K562 (cell line): Measurements from ENCODE around the gene KCP. TPM values are rescaled to one million over a fixed set of nuclear protein-coding genes. Genes with fewer than 3 reads are reported as not detected.

Source experiments
- ARID3B ChIP-seq: fragments of 250-450 bp; sonication (Bioruptor Pico); IDR thresholded peaks from 2 replicates; pipeline ENCODE4 v1.4.0; 2020; ENCODE audit warnings: borderline replicate concordance
- ARID4B ChIP-seq: sonication (generic); formaldehyde crosslinking; IDR thresholded peaks from 2 replicates; pipeline ENCODE4 v1.8.0; 2022; ENCODE audit warnings: mild to moderate bottlenecking, missing genetic modification reagents
- CAMTA2 ChIP-seq: fragments of 250-450 bp; sonication (Bioruptor Pico); conservative IDR thresholded peaks from 2 replicates; pipeline ENCODE4 v1.5.1; 2022
- CBFA2T2 ChIP-seq: fragments of 450-650 bp; conservative IDR thresholded peaks from 2 replicates; pipeline ENCODE4 v1.6.1; 2017; ENCODE audit warnings: mild to moderate bottlenecking
- CHAMP1 ChIP-seq: fragments of 450-650 bp; IDR thresholded peaks from 2 replicates; pipeline ENCODE4 v1.6.1; 2016; ENCODE audit warnings: mild to moderate bottlenecking
- THRB ChIP-seq: fragments of 450-650 bp; formaldehyde crosslinking; conservative IDR thresholded peaks from 2 replicates; pipeline ENCODE4 v1.4.0; 2022; ENCODE audit warnings: mild to moderate bottlenecking, missing genetic modification characterization
- ZBTB5 ChIP-seq: fragments of 450-650 bp; IDR thresholded peaks from 2 replicates; pipeline ENCODE4 v1.6.1; 2017; ENCODE audit warnings: antibody characterized with exemption
- ZNF277 ChIP-seq: fragments of 250-450 bp; sonication (Bioruptor Pico); IDR thresholded peaks from 2 replicates; pipeline ENCODE4 v1.8.0; 2022; ENCODE audit warnings: inconsistent platforms, mild to moderate bottlenecking, moderate library complexity, borderline replicate concordance
- ZNF551 ChIP-seq: fragments of 250-450 bp; sonication (Bioruptor Pico); IDR thresholded peaks from 2 replicates; pipeline ENCODE4 v1.5.0; 2021; ENCODE audit warnings: mild to moderate bottlenecking, moderate library complexity
- ZNF696 ChIP-seq: fragments of 250-450 bp; sonication (Bioruptor Pico); conservative IDR thresholded peaks from 2 replicates; pipeline ENCODE4 v1.4.0; 2020; ENCODE audit warnings: mild to moderate bottlenecking, moderate library complexity
- ZNF76 ChIP-seq: fragments of 250-450 bp; sonication (Bioruptor Pico); IDR thresholded peaks from 2 replicates; pipeline ENCODE4 v1.4.0; 2020; ENCODE audit warnings: mild to moderate bottlenecking, moderate library complexity, borderline replicate concordance
- ZNF780A ChIP-seq: fragments of 250-450 bp; sonication (Bioruptor Pico); IDR thresholded peaks from 2 replicates; pipeline ENCODE4 v1.5.0; 2021; ENCODE audit warnings: mild to moderate bottlenecking
- polyA plus RNA-seq, 8 experiments: library from polyadenylated mRNA; depleted of rRNA in 4 of 8; stranded (reverse) in 5 of 8; unstranded in 3 of 8; fragments of >200 nt; fragmentation: Nextera tagmentation in 2 of 8; fragmentation: Illumina TruSeq in 1 of 8; extraction: Ambion mirVana in 2 of 8; extraction: Trizol in 1 of 8; gene quantifications; 2 replicates each; pipeline versions ENCODE4 v1.2.1 to v1.2.3, GENCODE V29; 2011 to 2014; ENCODE audit warnings: inconsistent platforms in 1 of 8, missing spikeins in 1 of 8
- total RNA-seq, 7 experiments: library from RNA; depleted of rRNA in 6 of 7; stranded (reverse); fragments of >200 nt in 6 of 7; fragmentation: Illumina TruSeq in 2 of 7; extraction: Trizol in 2 of 7; gene quantifications; 2 replicates each; pipeline versions ENCODE4 v1.2.1 to v1.2.3, GENCODE V29; 2011 to 2021; ENCODE audit warnings: low replicate concordance in 1 of 7

The KCP gene
- total and polyA plus RNA-seq, 9 of the 15 experiments (the other 6 are each of a cell fraction or from before 2014, with no cell fraction given) = 0.06 to 0.17 (median 0.12) TPM; not detected in 3

- TF ChIP-seq ZNF780A (CRISPR knock-in tag) = no peak
- no peak for TF ChIP-seq ZNF551 (CRISPR knock-in tag)
- TF ChIP-seq CHAMP1 = no peak
- TF ChIP-seq ZNF277 (CRISPR knock-in tag) = no peak
- TF ChIP-seq ZBTB5 = no peak
- peak; percentile 89; the same call in 1 of the 2 replicates for TF ChIP-seq ARID3B (CRISPR knock-in tag)
- TF ChIP-seq ZNF76 = 0 out of 2 replicates have a peak, but pooled peaks have one; percentile 46
- no peak for TF ChIP-seq CBFA2T2
- no peak for TF ChIP-seq CAMTA2 (CRISPR knock-in tag)
- TF ChIP-seq ZNF696 (CRISPR knock-in tag) = no peak
- peak; percentile 73; the same call in 1 of the 2 replicates for TF ChIP-seq THRB (CRISPR knock-in tag)
- TF ChIP-seq ARID4B (CRISPR knock-in tag) = peak; percentile 19; the same call in 1 of the 2 replicates
Measured at GRCh38 chr7:128862571-128863432, 47.7 kb downstream of the KCP start, which contains the start of gene ATP6V1F (continued).
